Ectodermal cell (in vitro differentiated cells): ENCODE measurements around the gene RAI1.

ENCODE experiments used
- H3K27ac ChIP-seq: 2 replicates; pipeline ENCODE4 v1.7.0; 2013; ENCODE audit warnings: mild to moderate bottlenecking, low read depth, low read length; ENCODE audit not compliant: insufficient read depth, poor library complexity, severe bottlenecking
- H3K27me3 ChIP-seq: 2 replicates; pipeline ENCODE4 v1.7.0; 2013; ENCODE audit warnings: mild to moderate bottlenecking, low read length; ENCODE audit not compliant: insufficient read depth, control insufficient read depth, poor library complexity, severe bottlenecking
- H3K36me3 ChIP-seq: one replicate; pipeline ENCODE4 v1.7.0; 2013; ENCODE audit warnings: low read length; ENCODE audit not compliant: control insufficient read depth, insufficient read depth
- H3K4me1 ChIP-seq: one replicate; pipeline ENCODE4 v1.7.0; 2013; ENCODE audit warnings: low read length; ENCODE audit not compliant: control insufficient read depth, insufficient read depth
- H3K4me3 ChIP-seq: 2 replicates; pipeline ENCODE4 v1.7.0; 2013; ENCODE audit warnings: low read depth, low read length, control low read depth; ENCODE audit not compliant: insufficient read depth
- H3K9me3 ChIP-seq: 2 replicates; pipeline ENCODE4 v1.7.0; 2013; ENCODE audit warnings: mild to moderate bottlenecking, low read length, moderate library complexity; ENCODE audit not compliant: control insufficient read depth
- WGBS, 2 experiments: methylation state at CpG; one replicate each; pipeline ENCODE4 v1.1.7; 2013; ENCODE audit warnings: missing lambda C conversion rate in 2 of 2; 5-methylcytosine and 5-hydroxymethylcytosine counted together

Gene RAI1

GRCh38 chr17:17750881-17751280, 69.6 kb downstream of the RAI1 start:
- Histone ChIP-seq H3K36me3 (no peaks in the 10 kb centered on the region), H3K27ac (no peak overlapping the region)

GRCh38 chr17:17751489-17752088, 70.3 kb downstream of the RAI1 start:
- Histone ChIP-seq H3K27ac (no peak overlapping the region), H3K4me3 (no peak overlapping the region), H3K27me3 (no peaks in the 10 kb centered on the region), H3K4me1 (peaks cover 37% of the 10 kb centered on the region), H3K9me3 (no peaks in the 10 kb centered on the region), H3K36me3 (no peaks in the 10 kb centered on the region)
- 83 to 84% methylated on average over 17 of the region's 17 CpGs for WGBS, 2 experiments

More at GRCh38 chr17:17750881-17751280, 69.6 kb downstream of the RAI1 start:
- no peak overlapping the region for H3K4me3 ChIP-seq
- no peaks in the 10 kb centered on the region for H3K27me3 ChIP-seq
- WGBS, 2 experiments: 87 to 91% methylated on average over 8 of the region's 8 CpGs
- H3K9me3 ChIP-seq: no peaks in the 10 kb centered on the region
- H3K4me1 ChIP-seq: peaks cover 39% of the 10 kb centered on the region

- H3K27me3 ChIP-seq: no peaks in the 10 kb centered on the region
- 12% methylated on average over 57 of the region's 57 CpGs for WGBS, 2 experiments
- H3K4me1 ChIP-seq: peaks cover 37% of the 10 kb centered on the region
- no peaks in the 10 kb centered on the region for H3K9me3 ChIP-seq
- peak overlapping the region; percentile 87 for H3K27ac ChIP-seq
- H3K4me3 ChIP-seq: peak overlapping the region; percentile 22
- H3K36me3 ChIP-seq: no peaks in the 10 kb centered on the region
These were observed 71.0 kb downstream of the RAI1 start for GRCh38 chr17:17752089-17752820.

GRCh38 chr17:17752821-17753321, 71.6 kb downstream of the RAI1 start:
- Histone ChIP-seq H3K27ac (peak overlapping the region; percentile 87), H3K4me3 (peak overlapping the region; percentile 22), H3K4me1 (peaks cover 40% of the 10 kb centered on the region), H3K36me3 (no peaks in the 10 kb centered on the region), H3K9me3 (no peaks in the 10 kb centered on the region), H3K27me3 (no peaks in the 10 kb centered on the region)
- 71 to 73% methylated on average over 9 of the region's 9 CpGs for WGBS, 2 experiments

GRCh38 chr17:17754719-17755686, 73.7 kb downstream of the RAI1 start:
- Histone ChIP-seq H3K4me3 (no peak overlapping the region), H3K4me1 (peaks cover 28% of the 10 kb centered on the region), H3K27ac (no peak overlapping the region), H3K9me3 (no peaks in the 10 kb centered on the region), H3K36me3 (no peaks in the 10 kb centered on the region), H3K27me3 (no peaks in the 10 kb centered on the region)
- WGBS, 2 experiments: 93% methylated on average over 11 of the region's 11 CpGs

- H3K36me3 ChIP-seq: no peaks in the 10 kb centered on the region
- no peaks in the 10 kb centered on the region for H3K27me3 ChIP-seq
- H3K27ac ChIP-seq: no peak overlapping the region
- WGBS, 2 experiments: 90% methylated on average over 8 of the region's 8 CpGs
- H3K4me1 ChIP-seq: peaks cover 23% of the 10 kb centered on the region
- H3K9me3 ChIP-seq: no peaks in the 10 kb centered on the region
- H3K4me3 ChIP-seq: no peak overlapping the region
These were observed 74.5 kb downstream of the RAI1 start for GRCh38 chr17:17755715-17756114.

GRCh38 chr17:17757391-17757791, 76.1 kb downstream of the RAI1 start:
- H3K36me3 ChIP-seq: no peaks in the 10 kb centered on the region
- WGBS, 2 experiments: 93 to 94% methylated on average over 15 of the region's 15 CpGs
- no peak overlapping the region for H3K27ac ChIP-seq
- no peaks in the 10 kb centered on the region for H3K27me3 ChIP-seq
- no peaks in the 10 kb centered on the region for H3K9me3 ChIP-seq
- peaks cover 17% of the 10 kb centered on the region for H3K4me1 ChIP-seq
- no peak overlapping the region for H3K4me3 ChIP-seq

- H3K4me3 ChIP-seq: no peak overlapping the region
- no peaks in the 10 kb centered on the region for H3K9me3 ChIP-seq
- H3K27ac ChIP-seq: no peak overlapping the region
- no peaks in the 10 kb centered on the region for H3K36me3 ChIP-seq
- WGBS, 2 experiments: 91 to 93% methylated on average over 26 of the region's 26 CpGs
- no peaks in the 10 kb centered on the region for H3K27me3 ChIP-seq
- peaks cover 19% of the 10 kb centered on the region for H3K4me1 ChIP-seq
These were observed 76.9 kb downstream of the RAI1 start for GRCh38 chr17:17757956-17758845.

- 92 to 94% methylated on average over 7 of the region's 7 CpGs for WGBS, 2 experiments
- H3K27me3 ChIP-seq: no peaks in the 10 kb centered on the region
- no peak overlapping the region for H3K27ac ChIP-seq
- H3K9me3 ChIP-seq: no peaks in the 10 kb centered on the region
- H3K4me3 ChIP-seq: no peak overlapping the region
- peaks cover 18% of the 10 kb centered on the region for H3K4me1 ChIP-seq
- H3K36me3 ChIP-seq: no peaks in the 10 kb centered on the region
These were observed 77.8 kb downstream of the RAI1 start for GRCh38 chr17:17758941-17759563.
